Activated effector memory CD4-positive, alpha-beta T cell treated with Interleukin-2 at 50 U/mL for 16 hours (primary cell): ENCODE results near the gene ANKS1A.
"Not testable (repeated sequence)": the region's sequence is repeated elsewhere in the genome, so short reads cannot be mapped to it uniquely, and the experiment has no call there.

Experiments
- DNase-seq: peaks from one replicate; pipeline ENCODE4 v3.0.0-alpha.2; 2020

ANKS1A gene

GRCh38 chr6:34888874-34889555, at the start of gene ANKS1A:
Gene ANKS1A, plus strand, starts transcription at chr6:34889255. Its CDS starts 148 bp downstream, at chr6:34889403.
- DNase-seq: peak; percentile 86

GRCh38 chr6:34839666-34840352, 49.2 kb upstream of the ANKS1A start:
- no peak for DNase-seq

- not testable (repeated sequence) for DNase-seq
Observed at GRCh38 chr6:34849066-34849465, 40.0 kb upstream of the ANKS1A start.

- DNase-seq: no peak
Observed at GRCh38 chr6:34851361-34851760, 37.7 kb upstream of the ANKS1A start.

GRCh38 chr6:34852406-34853085, 36.5 kb upstream of the ANKS1A start:
- DNase-seq: no peak

GRCh38 chr6:34855463-34855862, 33.6 kb upstream of the ANKS1A start:
- DNase-seq: no peak

- no peak for DNase-seq
Observed at GRCh38 chr6:34858681-34859080, 30.4 kb upstream of the ANKS1A start.

- no peak for DNase-seq
Observed at GRCh38 chr6:34859951-34860350, 29.1 kb upstream of the ANKS1A start.

GRCh38 chr6:34860776-34861175, 28.3 kb upstream of the ANKS1A start:
- no peak for DNase-seq

- DNase-seq: no peak
Observed at GRCh38 chr6:34864007-34864406, 25.0 kb upstream of the ANKS1A start.

GRCh38 chr6:34865107-34865506, 23.9 kb upstream of the ANKS1A start:
- DNase-seq: no peak

GRCh38 chr6:34866509-34866908, 22.5 kb upstream of the ANKS1A start:
- no peak for DNase-seq

GRCh38 chr6:34867484-34867883, 21.6 kb upstream of the ANKS1A start:
- no peak for DNase-seq

- DNase-seq: no peak
Observed at GRCh38 chr6:34871853-34872252, 17.2 kb upstream of the ANKS1A start.

- no peak for DNase-seq
Observed at GRCh38 chr6:34872332-34872731, 16.7 kb upstream of the ANKS1A start.

GRCh38 chr6:34875292-34876213, 13.5 kb upstream of the ANKS1A start:
- DNase-seq: no peak

GRCh38 chr6:34876472-34876871, 12.6 kb upstream of the ANKS1A start:
- no peak for DNase-seq

GRCh38 chr6:34877259-34877658, 11.8 kb upstream of the ANKS1A start:
- no peak for DNase-seq

- no peak for DNase-seq
Observed at GRCh38 chr6:34877869-34878485, 11.1 kb upstream of the ANKS1A start.

GRCh38 chr6:34884073-34884472, 5.0 kb upstream of the ANKS1A start:
- DNase-seq: not testable (repeated sequence)

- DNase-seq: no peak
Observed at GRCh38 chr6:34884996-34885395, 4.1 kb upstream of the ANKS1A start.

GRCh38 chr6:34885837-34886236, 3.2 kb upstream of the ANKS1A start:
- not testable (repeated sequence) for DNase-seq
